HepG2 (cell line): ENCODE data around the gene CNOT1. TPM values are rescaled to one million over a fixed set of nuclear protein-coding genes. Genes with fewer than 3 reads are reported as not detected.

Experiments
- BRCA1 ChIP-seq: sonication (generic); formaldehyde crosslinking; IDR thresholded peaks from 2 replicates; pipeline ENCODE4 v1.4.0; 2020; ENCODE audit warnings: missing genetic modification reagents
- CBX2 ChIP-seq, 2 experiments: fragments of 200-600 bp in 1 of 2; sonication (generic); formaldehyde crosslinking in 1 of 2; IDR thresholded peaks; 2 replicates each; pipeline versions ENCODE4 v1.7.0 to v1.8.1; 2018 to 2022; ENCODE audit warnings: low read depth in 2 of 2, low read length in 1 of 2, mild to moderate bottlenecking in 1 of 2, missing genetic modification reagents in 1 of 2
- ELF1 ChIP-seq: sonication (generic); formaldehyde crosslinking; IDR thresholded peaks from 2 replicates; pipeline ENCODE4 v1.4.0; 2020; ENCODE audit warnings: missing genetic modification reagents
- FOSL1 ChIP-seq: sonication (generic); formaldehyde crosslinking; IDR thresholded peaks from 2 replicates; pipeline ENCODE4 v1.9.0; 2021; ENCODE audit warnings: missing genetic modification reagents, borderline replicate concordance
- HOXD1 ChIP-seq: sonication (generic); formaldehyde crosslinking; IDR thresholded peaks from 2 replicates; pipeline ENCODE4 v1.5.0; 2020; ENCODE audit warnings: missing genetic modification reagents
- RELA ChIP-seq: sonication (generic); formaldehyde crosslinking; IDR thresholded peaks from 2 replicates; pipeline ENCODE4 v1.4.0; 2020; ENCODE audit warnings: missing genetic modification reagents
- XBP1 ChIP-seq: sonication (generic); formaldehyde crosslinking; IDR thresholded peaks from 2 replicates; pipeline ENCODE4 v1.5.0; 2020; ENCODE audit warnings: missing genetic modification reagents
- YEATS2 ChIP-seq: sonication (generic); formaldehyde crosslinking; IDR thresholded peaks from 2 replicates; pipeline ENCODE4 v1.4.0; 2020; ENCODE audit warnings: missing genetic modification reagents, borderline replicate concordance
- ZNF768 ChIP-seq: sonication (generic); formaldehyde crosslinking; IDR thresholded peaks from 2 replicates; pipeline ENCODE4 v1.4.0; 2020; ENCODE audit warnings: missing genetic modification reagents
- polyA plus RNA-seq, 8 experiments: library from polyadenylated mRNA; depleted of rRNA in 3 of 8; stranded (reverse) in 7 of 8; unstranded in 1 of 8; fragments of >200 nt; fragmentation: Illumina TruSeq in 4 of 8; extraction: Trizol in 4 of 8; gene quantifications; 2 replicates each; pipeline versions ENCODE4 v1.2.1 to v1.2.3, GENCODE V29; 2011 to 2016; ENCODE audit warnings: low read depth in 4 of 8, missing spikeins in 1 of 8, mixed read lengths in 1 of 8; ENCODE audit not compliant: insufficient read depth in 1 of 8
- total RNA-seq, 5 experiments: library from RNA; depleted of rRNA; stranded (reverse); fragments of >200 nt; fragmentation: Illumina TruSeq; extraction: Trizol; gene quantifications; 2 replicates each; pipeline ENCODE4 v1.2.3, GENCODE V29; 2016; ENCODE audit warnings: low read depth in 1 of 5
- TF ChIP-seq, protein P1 (sequence below): sonication (generic); formaldehyde crosslinking; IDR thresholded peaks from 2 replicates; pipeline ENCODE4 v1.5.1; 2020; ENCODE audit warnings: mild to moderate bottlenecking, missing genetic modification reagents, moderate library complexity
- TF ChIP-seq, protein P2 (sequence below): sonication (generic); formaldehyde crosslinking; IDR thresholded peaks from 2 replicates; pipeline ENCODE4 v1.5.0; 2020; ENCODE audit warnings: missing genetic modification reagents
- TF ChIP-seq, protein P3 (sequence below): sonication (generic); formaldehyde crosslinking; IDR thresholded peaks from 2 replicates; pipeline ENCODE4 v1.4.0; 2020; ENCODE audit warnings: mild to moderate bottlenecking, missing genetic modification reagents

CNOT1 gene
- total and polyA plus RNA-seq, 2 of the 13 experiments (the other 11 are each of a cell fraction or from before 2014, with no cell fraction given) = 188 to 232 TPM

DNA sequence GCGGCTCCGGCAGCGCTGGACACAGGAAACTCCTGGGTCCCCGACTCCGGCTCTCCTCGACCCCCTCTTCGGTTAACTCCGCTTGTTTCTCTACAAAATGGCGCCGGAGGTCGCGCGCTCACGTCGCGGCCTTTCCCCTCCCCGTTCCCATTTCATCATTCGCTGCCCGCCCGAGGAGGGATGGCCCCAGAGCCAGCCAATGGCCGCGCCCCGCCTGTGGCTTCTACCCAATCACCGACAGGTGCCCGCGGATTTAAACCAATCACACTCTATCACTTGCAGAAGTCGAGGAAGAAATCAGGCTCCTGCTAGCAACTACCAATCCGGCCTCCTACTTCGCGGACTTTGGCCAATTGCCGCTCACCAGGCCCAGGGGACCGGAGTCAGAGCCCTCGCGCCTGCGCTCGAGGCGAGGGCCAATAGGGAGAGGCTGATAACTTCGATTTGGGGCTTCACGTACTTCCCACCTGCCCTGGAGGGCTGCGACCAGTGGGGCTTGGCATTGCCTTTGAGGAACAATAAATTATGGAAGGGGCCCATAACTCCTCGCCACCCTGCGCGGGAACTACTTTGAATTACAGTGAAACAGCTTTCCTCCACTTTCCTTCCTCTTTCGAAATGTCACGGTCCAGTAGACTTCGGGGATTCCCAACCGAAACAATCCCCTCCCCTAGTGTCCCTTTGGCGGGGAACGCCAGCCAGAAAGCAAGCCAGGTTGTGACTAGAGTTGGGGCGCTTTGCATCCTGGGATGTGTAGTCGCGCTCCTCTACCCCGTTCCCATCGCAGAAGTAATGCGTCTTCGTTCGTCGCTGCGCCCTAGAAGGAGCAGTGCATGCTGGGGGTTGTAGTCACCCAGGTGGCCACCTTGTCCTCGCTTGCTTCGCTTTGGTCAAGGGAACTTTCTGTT is at the start of gene CNOT1 (continued):
- TF ChIP-seq, protein P1, sequence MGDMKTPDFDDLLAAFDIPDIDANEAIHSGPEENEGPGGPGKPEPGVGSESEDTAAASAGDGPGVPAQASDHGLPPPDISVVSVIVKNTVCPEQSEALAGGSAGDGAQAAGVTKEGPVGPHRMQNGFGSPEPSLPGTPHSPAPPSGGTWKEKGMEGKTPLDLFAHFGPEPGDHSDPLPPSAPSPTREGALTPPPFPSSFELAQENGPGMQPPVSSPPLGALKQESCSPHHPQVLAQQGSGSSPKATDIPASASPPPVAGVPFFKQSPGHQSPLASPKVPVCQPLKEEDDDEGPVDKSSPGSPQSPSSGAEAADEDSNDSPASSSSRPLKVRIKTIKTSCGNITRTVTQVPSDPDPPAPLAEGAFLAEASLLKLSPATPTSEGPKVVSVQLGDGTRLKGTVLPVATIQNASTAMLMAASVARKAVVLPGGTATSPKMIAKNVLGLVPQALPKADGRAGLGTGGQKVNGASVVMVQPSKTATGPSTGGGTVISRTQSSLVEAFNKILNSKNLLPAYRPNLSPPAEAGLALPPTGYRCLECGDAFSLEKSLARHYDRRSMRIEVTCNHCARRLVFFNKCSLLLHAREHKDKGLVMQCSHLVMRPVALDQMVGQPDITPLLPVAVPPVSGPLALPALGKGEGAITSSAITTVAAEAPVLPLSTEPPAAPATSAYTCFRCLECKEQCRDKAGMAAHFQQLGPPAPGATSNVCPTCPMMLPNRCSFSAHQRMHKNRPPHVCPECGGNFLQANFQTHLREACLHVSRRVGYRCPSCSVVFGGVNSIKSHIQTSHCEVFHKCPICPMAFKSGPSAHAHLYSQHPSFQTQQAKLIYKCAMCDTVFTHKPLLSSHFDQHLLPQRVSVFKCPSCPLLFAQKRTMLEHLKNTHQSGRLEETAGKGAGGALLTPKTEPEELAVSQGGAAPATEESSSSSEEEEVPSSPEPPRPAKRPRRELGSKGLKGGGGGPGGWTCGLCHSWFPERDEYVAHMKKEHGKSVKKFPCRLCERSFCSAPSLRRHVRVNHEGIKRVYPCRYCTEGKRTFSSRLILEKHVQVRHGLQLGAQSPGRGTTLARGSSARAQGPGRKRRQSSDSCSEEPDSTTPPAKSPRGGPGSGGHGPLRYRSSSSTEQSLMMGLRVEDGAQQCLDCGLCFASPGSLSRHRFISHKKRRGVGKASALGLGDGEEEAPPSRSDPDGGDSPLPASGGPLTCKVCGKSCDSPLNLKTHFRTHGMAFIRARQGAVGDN (CRISPR knock-in tag) = peak; percentile 99
- TF ChIP-seq BRCA1 (CRISPR knock-in tag) = no peak
- no peak for TF ChIP-seq HOXD1 (CRISPR knock-in tag)
- TF ChIP-seq ELF1 = peak; percentile 79
- TF ChIP-seq, protein P2, sequence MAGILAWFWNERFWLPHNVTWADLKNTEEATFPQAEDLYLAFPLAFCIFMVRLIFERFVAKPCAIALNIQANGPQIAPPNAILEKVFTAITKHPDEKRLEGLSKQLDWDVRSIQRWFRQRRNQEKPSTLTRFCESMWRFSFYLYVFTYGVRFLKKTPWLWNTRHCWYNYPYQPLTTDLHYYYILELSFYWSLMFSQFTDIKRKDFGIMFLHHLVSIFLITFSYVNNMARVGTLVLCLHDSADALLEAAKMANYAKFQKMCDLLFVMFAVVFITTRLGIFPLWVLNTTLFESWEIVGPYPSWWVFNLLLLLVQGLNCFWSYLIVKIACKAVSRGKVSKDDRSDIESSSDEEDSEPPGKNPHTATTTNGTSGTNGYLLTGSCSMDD (CRISPR knock-in tag) = no peak
- no peak for TF ChIP-seq FOSL1 (CRISPR knock-in tag)
- no peak for TF ChIP-seq XBP1 (CRISPR knock-in tag)
- no peak; the same call in none of the 2 replicates for TF ChIP-seq RELA (CRISPR knock-in tag)
- TF ChIP-seq CBX2 (IDR thresholded peaks at IDR 0.05; ENCODE audit: low read depth, low read length) = no peak
- TF ChIP-seq CBX2 (CRISPR knock-in tag; IDR thresholded peaks at IDR 0.05; ENCODE audit: low read depth) = 0 out of 2 replicates have a peak, but pooled peaks have one; percentile 9
- TF ChIP-seq, protein P3, sequence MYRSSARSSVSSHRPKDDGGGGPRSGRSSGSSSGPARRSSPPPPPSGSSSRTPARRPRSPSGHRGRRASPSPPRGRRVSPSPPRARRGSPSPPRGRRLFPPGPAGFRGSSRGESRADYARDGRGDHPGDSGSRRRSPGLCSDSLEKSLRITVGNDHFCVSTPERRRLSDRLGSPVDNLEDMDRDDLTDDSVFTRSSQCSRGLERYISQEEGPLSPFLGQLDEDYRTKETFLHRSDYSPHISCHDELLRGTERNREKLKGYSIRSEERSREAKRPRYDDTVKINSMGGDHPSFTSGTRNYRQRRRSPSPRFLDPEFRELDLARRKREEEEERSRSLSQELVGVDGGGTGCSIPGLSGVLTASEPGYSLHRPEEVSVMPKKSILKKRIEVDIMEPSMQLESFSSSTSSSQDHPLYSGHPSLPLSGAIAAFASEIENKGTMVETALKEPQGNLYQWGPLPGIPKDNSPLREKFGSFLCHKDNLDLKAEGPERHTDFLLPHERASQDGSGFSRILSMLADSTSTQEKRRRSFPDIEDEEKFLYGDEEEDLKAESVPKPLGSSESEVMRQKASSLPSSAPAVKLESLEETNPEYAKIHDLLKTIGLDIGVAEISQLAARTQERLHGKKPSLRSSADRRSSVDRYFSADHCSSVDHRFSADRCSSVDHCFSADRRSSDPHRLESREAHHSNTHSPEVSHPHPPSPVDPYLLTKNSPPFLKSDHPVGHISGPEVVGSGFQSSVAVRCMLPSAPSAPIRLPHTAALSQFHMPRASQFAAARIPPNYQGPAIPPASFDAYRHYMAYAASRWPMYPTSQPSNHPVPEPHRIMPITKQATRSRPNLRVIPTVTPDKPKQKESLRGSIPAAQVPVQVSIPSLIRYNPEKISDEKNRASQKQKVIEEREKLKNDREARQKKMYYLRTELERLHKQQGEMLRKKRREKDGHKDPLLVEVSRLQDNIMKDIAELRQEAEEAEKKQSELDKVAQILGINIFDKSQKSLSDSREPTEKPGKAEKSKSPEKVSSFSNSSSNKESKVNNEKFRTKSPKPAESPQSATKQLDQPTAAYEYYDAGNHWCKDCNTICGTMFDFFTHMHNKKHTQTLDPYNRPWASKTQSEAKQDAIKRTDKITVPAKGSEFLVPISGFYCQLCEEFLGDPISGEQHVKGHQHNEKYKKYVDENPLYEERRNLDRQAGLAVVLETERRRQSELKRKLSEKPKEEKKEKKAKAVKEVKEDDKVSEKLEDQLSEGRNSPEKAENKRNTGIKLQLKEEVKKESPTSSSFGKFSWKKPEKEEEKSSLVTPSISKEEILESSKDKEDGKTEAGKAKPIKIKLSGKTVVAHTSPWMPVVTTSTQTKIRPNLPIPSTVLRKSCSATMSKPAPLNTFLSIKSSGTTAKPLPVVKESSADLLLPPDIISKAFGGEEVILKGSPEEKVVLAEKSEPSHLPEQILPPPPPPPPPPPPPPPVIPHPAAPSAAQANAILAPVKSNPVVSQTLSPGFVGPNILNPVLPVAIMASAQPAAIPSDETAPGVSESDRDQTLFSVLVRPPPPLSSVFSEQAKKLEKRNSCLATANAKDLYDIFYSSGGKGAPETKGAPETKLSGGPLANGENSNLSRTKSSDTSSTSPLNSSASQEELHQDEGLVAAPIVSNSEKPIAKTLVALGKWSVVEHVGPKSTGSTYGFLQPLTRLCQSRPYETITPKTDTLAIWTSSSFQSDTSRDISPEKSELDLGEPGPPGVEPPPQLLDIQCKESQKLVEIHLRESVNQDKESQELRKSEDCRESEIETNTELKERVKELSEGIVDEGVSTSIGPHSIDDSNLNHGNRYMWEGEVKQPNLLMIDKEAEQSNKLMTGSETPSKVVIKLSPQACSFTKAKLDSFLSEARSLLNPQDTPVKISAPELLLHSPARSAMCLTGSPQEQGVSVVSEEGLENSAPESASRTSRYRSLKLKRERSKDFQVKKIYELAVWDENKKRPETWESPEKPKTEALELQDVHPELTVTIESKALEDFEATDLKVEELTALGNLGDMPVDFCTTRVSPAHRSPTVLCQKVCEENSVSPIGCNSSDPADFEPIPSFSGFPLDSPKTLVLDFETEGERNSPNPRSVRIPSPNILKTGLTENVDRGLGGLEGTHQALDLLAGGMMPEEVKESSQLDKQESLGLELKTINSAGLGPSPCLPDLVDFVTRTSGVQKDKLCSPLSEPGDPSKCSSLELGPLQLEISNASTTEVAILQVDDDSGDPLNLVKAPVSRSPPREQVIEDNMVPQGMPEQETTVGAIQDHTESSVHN = peak; percentile 58; the same call in 1 of the 2 replicates
- peak; percentile 77 for TF ChIP-seq YEATS2 (CRISPR knock-in tag)
- no peak; the same call in 1 of the 2 replicates for TF ChIP-seq ZNF768
